IMR-90 (cell line): ENCODE measurements around the gene PAX5. TPM values are rescaled to one million over a fixed set of nuclear protein-coding genes. Genes with fewer than 3 reads are reported as not detected.

Experiments used
- ATAC-seq: fragments of 200-7000 bp; cut with Tn5 transposase; 2 replicates; pipeline ENCODE4 v1.9.1; 2020; ENCODE audit warnings: low read depth, mild to moderate bottlenecking, moderate library complexity
- BruUV-seq: library from RNA; stranded (reverse); fragments of 400-500 nt; replicated peaks from 2 replicates; lab custom pipeline; 2021; lab: Mats Ljungman, UMichigan
- CTCF ChIA-PET: fragments of 300-600 bp; formaldehyde crosslinking; extraction: SDS; loops from one replicate; lab custom pipeline; 2021; ENCODE audit warnings: antibody characterized with exemption; lab: Yijun Ruan, JAX
- POLR2A ChIA-PET: fragments of 300-600 bp; sonication (Branson Sonifier 250); formaldehyde crosslinking; loops from one replicate; lab custom pipeline; 2022; ENCODE audit warnings: antibody characterized with exemption; ENCODE audit not compliant: unreplicated experiment; lab: Charles Lee
- DNase-seq: peaks from one replicate; pipeline ENCODE4 v3.0.0; 2013
- H2AFZ ChIP-seq: replicated peaks from 2 replicates; pipeline ENCODE3; 2013; ENCODE audit warnings: low read length, mild to moderate bottlenecking; ENCODE audit not compliant: poor library complexity
- H2AK5ac ChIP-seq: 2 replicates; pipeline ENCODE4 v1.6.1; 2013; ENCODE audit warnings: low read depth, low read length, inconsistent platforms
- H2AK9ac ChIP-seq: replicated peaks from 2 replicates; pipeline ENCODE3; 2013; ENCODE audit warnings: mild to moderate bottlenecking, low read depth, low read length, moderate library complexity; ENCODE audit not compliant: poor library complexity
- H2BK120ac ChIP-seq: 2 replicates; pipeline ENCODE4 v1.6.1; 2013; ENCODE audit warnings: low read depth, low read length, inconsistent platforms
- H2BK15ac ChIP-seq: 3 replicates; pipeline ENCODE4 v1.6.1; 2013; ENCODE audit warnings: low read depth, low read length, inconsistent platforms
- H2BK20ac ChIP-seq: 2 replicates; pipeline ENCODE4 v1.6.1; 2013; ENCODE audit warnings: low read depth, mild to moderate bottlenecking, inconsistent platforms, low read length, moderate library complexity
- H2BK5ac ChIP-seq: 2 replicates; pipeline ENCODE4 v1.6.1; 2013; ENCODE audit warnings: mild to moderate bottlenecking, low read depth, low read length, inconsistent platforms; ENCODE audit not compliant: poor library complexity, severe bottlenecking
- H3K14ac ChIP-seq: replicated peaks from 2 replicates; pipeline ENCODE4 v1.6.1; 2013; ENCODE audit warnings: low read depth, low read length, inconsistent platforms
- H3K18ac ChIP-seq: 2 replicates; pipeline ENCODE4 v1.6.1; 2013; ENCODE audit warnings: low read depth, low read length, control low read depth
- H3K23ac ChIP-seq: 2 replicates; pipeline ENCODE4 v1.6.1; 2013; ENCODE audit warnings: low read depth, low read length, inconsistent platforms
- H3K27ac ChIP-seq: 2 replicates; pipeline ENCODE4 v1.5.1; 2013; ENCODE audit warnings: mild to moderate bottlenecking, control low read depth, low read length; ENCODE audit not compliant: insufficient read depth
- H3K27me3 ChIP-seq: 2 replicates; pipeline ENCODE4 v1.6.1; 2013; ENCODE audit warnings: low read length; ENCODE audit not compliant: control insufficient read depth, insufficient read depth
- H3K36me3 ChIP-seq: 2 replicates; pipeline ENCODE4 v1.6.1; 2013; ENCODE audit warnings: low read length, mixed read lengths; ENCODE audit not compliant: control insufficient read depth, insufficient read depth
- H3K4ac ChIP-seq: 2 replicates; pipeline ENCODE4 v1.6.1; 2013; ENCODE audit warnings: low read depth, low read length, inconsistent platforms
- H3K4me1 ChIP-seq: 2 replicates; pipeline ENCODE4 v1.6.1; 2013; ENCODE audit warnings: low read length, mixed read lengths; ENCODE audit not compliant: control insufficient read depth, insufficient read depth
- H3K4me2 ChIP-seq: 2 replicates; pipeline ENCODE4 v1.6.1; 2013; ENCODE audit warnings: low read depth, mild to moderate bottlenecking, control low read depth, low read length, moderate library complexity
- H3K4me3 ChIP-seq: 2 replicates; pipeline ENCODE4 v1.5.1; 2013; ENCODE audit warnings: low read depth, mild to moderate bottlenecking, control low read depth, low read length, moderate library complexity; ENCODE audit not compliant: insufficient read depth
- H3K56ac ChIP-seq: 2 replicates; pipeline ENCODE4 v1.6.1; 2013; ENCODE audit warnings: low read length, inconsistent platforms; ENCODE audit not compliant: insufficient read depth; ENCODE audit errors: extremely low read depth
- H3K79me1 ChIP-seq, 2 experiments: 2 replicates each; pipeline ENCODE4 v1.6.1; 2013; ENCODE audit warnings: low read length in 2 of 2, inconsistent platforms in 1 of 2, low read depth in 1 of 2
- H3K9ac ChIP-seq: 2 replicates; pipeline ENCODE4 v1.6.1; 2013; ENCODE audit warnings: low read depth, low read length, control low read depth
- H3K9me1 ChIP-seq: 2 replicates; pipeline ENCODE4 v1.6.1; 2013; ENCODE audit warnings: low read length, inconsistent platforms; ENCODE audit not compliant: insufficient read depth
- H3K9me3 ChIP-seq: 2 replicates; pipeline ENCODE4 v1.6.1; 2013; ENCODE audit warnings: low read length; ENCODE audit not compliant: control insufficient read depth, insufficient read depth
- H4K20me1 ChIP-seq: 2 replicates; pipeline ENCODE4 v1.6.1; 2013; ENCODE audit warnings: low read length, inconsistent platforms; ENCODE audit not compliant: insufficient read depth
- H4K5ac ChIP-seq: 2 replicates; pipeline ENCODE4 v1.6.1; 2013; ENCODE audit warnings: mild to moderate bottlenecking, low read depth, low read length, control low read depth
- H4K8ac ChIP-seq, 2 experiments: 2 replicates each; pipeline ENCODE4 v1.6.1; 2013; ENCODE audit warnings: low read depth in 2 of 2, low read length in 2 of 2, control low read depth in 1 of 2, inconsistent platforms in 1 of 2
- H4K91ac ChIP-seq: 2 replicates; pipeline ENCODE4 v1.6.1; 2013; ENCODE audit warnings: low read depth, low read length, inconsistent platforms; ENCODE audit not compliant: insufficient read depth
- CHD1 ChIP-seq: IDR thresholded peaks from 2 replicates; pipeline ENCODE4 v1.6.1; 2012; ENCODE audit warnings: low read depth, low read length, improper control_type of control experiment
- ELK1 ChIP-seq: fragments of 150-350 bp; IDR thresholded peaks from 2 replicates; pipeline ENCODE4 v1.6.1; 2016; ENCODE audit warnings: low read depth, mild to moderate bottlenecking, low read length, moderate library complexity, borderline replicate concordance
- MAFK ChIP-seq: IDR thresholded peaks from 2 replicates; pipeline ENCODE4 v1.6.1; 2012; ENCODE audit warnings: low read depth, low read length, improper control_type of control experiment
- MAZ ChIP-seq: IDR thresholded peaks from 2 replicates; pipeline ENCODE4 v1.6.1; 2012; ENCODE audit warnings: low read depth, mild to moderate bottlenecking, low read length, improper control_type of control experiment, moderate library complexity, borderline replicate concordance
- MXI1 ChIP-seq: IDR thresholded peaks from 2 replicates; pipeline ENCODE4 v1.6.1; 2012; ENCODE audit warnings: low read depth, mild to moderate bottlenecking, low read length, moderate library complexity, borderline replicate concordance
- RAD21 ChIP-seq: IDR thresholded peaks from 2 replicates; pipeline ENCODE4 v1.6.1; 2012; ENCODE audit warnings: low read length, improper control_type of control experiment
- RCOR1 ChIP-seq: IDR thresholded peaks from 2 replicates; pipeline ENCODE4 v1.6.1; 2012; ENCODE audit warnings: mild to moderate bottlenecking, low read length, improper control_type of control experiment; ENCODE audit not compliant: insufficient replicate concordance
- RFX5 ChIP-seq: IDR thresholded peaks from 2 replicates; pipeline ENCODE4 v1.8.0; 2012; ENCODE audit warnings: low read depth, mild to moderate bottlenecking, low read length, moderate library complexity
- SMC3 ChIP-seq: fragments of 150-350 bp; IDR thresholded peaks from 2 replicates; pipeline ENCODE4 v1.6.1; 2016; ENCODE audit warnings: low read depth, mild to moderate bottlenecking, antibody characterized with exemption, low read length, moderate library complexity
- WGBS, 2 experiments: methylation state at CpG; one replicate each; pipeline versions ENCODE4 v1.1.5 to v1.1.7; 2013; ENCODE audit warnings: missing lambda C conversion rate in 2 of 2; ENCODE audit not compliant: insufficient read length in 1 of 2; ENCODE audit errors: extremely low coverage in 2 of 2; 5-methylcytosine and 5-hydroxymethylcytosine counted together
- dilution Hi-C: fragments of 300-500 bp; cut with HindIII; formaldehyde crosslinking; loops from one replicate; pipeline ENCODE4 v1.14.3; 2018; ENCODE audit warnings: low sequenced_read_pairs; ENCODE audit not compliant: unreplicated experiment
- in situ Hi-C: fragments of 300-500 bp; cut with MboI; formaldehyde crosslinking; loops from 3 replicates; pipeline ENCODE4 v1.14.3; 2019; ENCODE audit warnings: low sequenced_read_pairs, inconsistent platforms, mixed read lengths
- intact Hi-C: fragments of 100-400 bp; cut with micrococcal nuclease; formaldehyde crosslinking; loops from 2 replicates; pipeline ENCODE4 v1.10.0; 2022
- microRNA-seq, 2 experiments: library from miRNA; stranded (forward) in 1 of 2; unstranded in 1 of 2; fragments of 10-50 nt in 1 of 2; fragments of <30 nt in 1 of 2; gene quantifications in 1 of 2; microRNA quantifications in 1 of 2; one replicate each; pipeline versions ENCODE3 to v1.1.0; 2013 to 2020; ENCODE audit not compliant: insufficient read depth in 1 of 2, insufficient read length in 1 of 2, unreplicated experiment in 1 of 2
- polyA plus RNA-seq, 3 experiments: library from polyadenylated mRNA; depleted of rRNA; stranded (reverse); fragments of >200 nt; gene quantifications; 2 replicates each; pipeline ENCODE4 v1.2.3, GENCODE V29; 2012; ENCODE audit warnings: low replicate concordance in 1 of 3
- small RNA-seq, 5 experiments: library from RNA; depleted of rRNA; stranded (forward); fragments of <200 nt; gene quantifications; one replicate each; pipeline ENCODE3, GENCODE V24; 2012
- total RNA-seq: library from RNA; depleted of rRNA; stranded (reverse); fragments of >200 nt; gene quantifications from 2 replicates; pipeline ENCODE4 v1.2.3, GENCODE V29; 2012; rRNA removed

Gene PAX5
- total and polyA plus RNA-seq, 2 of the 4 experiments (the other 2 are of a cell fraction), result not detected

GRCh38 chr9:36787709-36788108 is 246.4 kb downstream of the PAX5 start:
- Histone ChIP-seq H2BK20ac (no peak overlapping the region), H3K79me1 (no peaks in the 10 kb centered on the region), H3K4me3 (no peak overlapping the region), H2AK5ac (no peak overlapping the region), H3K9ac (no peak overlapping the region), H3K56ac (no peak overlapping the region), H3K4me2 (no peak overlapping the region), H3K23ac (no peak overlapping the region), H2BK5ac (no peak overlapping the region), H3K9me1 (no peaks in the 10 kb centered on the region), H3K27me3 (peaks cover 13% of the 10 kb centered on the region), H3K27ac (no peak overlapping the region), H4K20me1 (no peaks in the 10 kb centered on the region), H2AFZ (no peak overlapping the region), H2AK9ac (no peak overlapping the region), H4K5ac (no peak overlapping the region), H3K18ac (no peak overlapping the region), H3K4ac (no peak overlapping the region), H3K14ac (no peak overlapping the region), H2BK15ac (no peak overlapping the region), H3K4me1 (no peaks in the 10 kb centered on the region), H2BK120ac (no peak overlapping the region), H3K36me3 (no peaks in the 10 kb centered on the region), H4K91ac (no peak overlapping the region), H4K8ac (no peak overlapping the region), H3K9me3 (no peaks in the 10 kb centered on the region)
- DNase-seq, result no peak
- TF ChIP-seq MAZ (no peak), CHD1 (no peak), RFX5 (no peak), MAFK (no peak), RCOR1 (no peak), ELK1 (no peak), RAD21 (no peak), SMC3 (no peak), MXI1 (no peak)
- WGBS, 2 experiments, result no CpG with 5 or more reads among the region's 3 CpGs
- intact Hi-C loops, result no loop called here
- no peak for ATAC-seq
- BruUV-seq, result no TSS peak
- ChIA-PET POLR2A (no interaction called here), CTCF (no interaction called here)
- in situ Hi-C loops, result no loop called here
- dilution Hi-C loops, result no loop called here

Small RNA genes lying within 50 kb of the gene (microRNA-seq; reads per million reads assigned to microRNA genes)
- gene MIR4475, result 0 reads per million in 2 experiments
- gene MIR4476, result 0 reads per million in 2 experiments
- 0 reads per million in 2 experiments for gene MIR4540

Small RNA genes lying within 50 kb of the gene (small RNA-seq; reads per million reads assigned to genes)
- gene MIR4475 (0 reads per million in 5 experiments), gene MIR4476 (0 reads per million in 5 experiments), gene MIR4540 (0 reads per million in 5 experiments)

Other genes starting within 250 kb of the PAX5 start
- 21.4 and 28.7 TPM in 2 replicates for gene ZCCHC7, start 86.3 kb upstream of the PAX5 start, total RNA-seq
- gene ZCCHC7, start 86.3 kb upstream of the PAX5 start, polyA plus RNA-seq (2012; rRNA removed), result 13.2 and 13.6 TPM in 2 replicates